Activated T-cell treated with anti-CD3 and anti-CD28 coated beads, Interleukin-2, amount 50 U/mL, for 72 hours (primary cell): ENCODE data around the gene SMAD2. TPM values are rescaled to one million over a fixed set of nuclear protein-coding genes. Genes with fewer than 3 reads are reported as not detected.
A peak's percentile ranks its signal among the peaks of the same experiment; 100 is the strongest.

Experiments
- ATAC-seq, 2 donors: fragments of 150-1000 bp; cut with Tn5 transposase; replicated peaks in 1 of 2; 2 replicates each; pipeline ENCODE4 v1.10.0; 2021; ENCODE audit warnings: moderate library complexity in 2 of 2, mild to moderate bottlenecking in 1 of 2
- DNase-seq, 2 donors: peaks; one replicate each; pipeline ENCODE4 v3.0.0; 2021 to 2022; ENCODE audit warnings: mixed read lengths in 1 of 2
- H3K27ac Mint-ChIP-seq: one replicate; pipeline ENCODE4 v1.8.0; 2022; ENCODE audit warnings: mild to moderate bottlenecking, moderate library complexity, mixed read lengths
- H3K27me3 Mint-ChIP-seq: one replicate; pipeline ENCODE4 v1.8.0; 2022; ENCODE audit warnings: low read depth, mixed read lengths
- H3K36me3 Mint-ChIP-seq, 2 donors: one replicate each; pipeline ENCODE4 v1.8.0; 2022; ENCODE audit warnings: mixed read lengths in 2 of 2, mild to moderate bottlenecking in 1 of 2; ENCODE audit not compliant: insufficient read depth in 2 of 2
- H3K4me1 Mint-ChIP-seq: one replicate; pipeline ENCODE4 v1.8.0; 2022; ENCODE audit warnings: low read depth, mixed read lengths
- H3K4me3 Mint-ChIP-seq, 2 donors: one replicate each; pipeline ENCODE4 v1.8.0; 2022; ENCODE audit warnings: mild to moderate bottlenecking in 2 of 2, mixed read lengths in 2 of 2, moderate library complexity in 2 of 2
- H3K9me3 Mint-ChIP-seq, 2 donors: one replicate each; pipeline ENCODE4 v1.8.0; 2022; ENCODE audit warnings: mixed read lengths in 2 of 2
- total RNA-seq, 2 donors: library from RNA; stranded (reverse); gene quantifications; one replicate each; pipeline ENCODE4 v1.2.3, GENCODE V29; 2022

The SMAD2 gene
- total RNA-seq, 2 donors from 2014 or later = 249 to 310 TPM

DNA sequence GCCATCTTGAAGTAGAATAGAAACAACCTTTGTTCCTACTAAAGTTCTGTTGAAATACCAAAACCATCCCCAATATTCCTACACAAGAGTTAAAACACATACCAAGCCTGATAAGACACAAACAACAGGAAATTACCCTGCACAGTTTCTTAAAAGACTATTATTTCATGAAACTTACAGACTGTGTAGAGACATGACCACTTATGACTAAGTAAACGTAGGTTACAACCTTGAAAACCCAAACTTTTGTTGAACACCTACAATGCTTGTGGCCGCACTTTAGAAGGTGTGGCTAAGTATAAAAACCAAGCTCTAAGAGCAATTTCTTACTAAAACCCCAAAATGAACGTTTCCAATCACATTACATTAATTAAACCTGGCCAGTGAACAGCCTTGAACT, 2.0 kb downstream of the SMAD2 start:
- Mint-ChIP-seq H3K9me3 (no peaks in the 10 kb centered on the region), H3K27ac (peak overlapping the region; percentile 97), H3K27me3 (no peaks in the 10 kb centered on the region), H3K36me3 (peaks cover 1 to 4% of the 10 kb centered on the region in 2 donors), H3K4me3 (peak overlapping the region; percentile 82 to 93), H3K4me1 (peaks cover 63% of the 10 kb centered on the region)
- DNase-seq (peak in 1 of 2 donors; percentile 54), ATAC-seq (peak; percentile 5 to 15)

DNA sequence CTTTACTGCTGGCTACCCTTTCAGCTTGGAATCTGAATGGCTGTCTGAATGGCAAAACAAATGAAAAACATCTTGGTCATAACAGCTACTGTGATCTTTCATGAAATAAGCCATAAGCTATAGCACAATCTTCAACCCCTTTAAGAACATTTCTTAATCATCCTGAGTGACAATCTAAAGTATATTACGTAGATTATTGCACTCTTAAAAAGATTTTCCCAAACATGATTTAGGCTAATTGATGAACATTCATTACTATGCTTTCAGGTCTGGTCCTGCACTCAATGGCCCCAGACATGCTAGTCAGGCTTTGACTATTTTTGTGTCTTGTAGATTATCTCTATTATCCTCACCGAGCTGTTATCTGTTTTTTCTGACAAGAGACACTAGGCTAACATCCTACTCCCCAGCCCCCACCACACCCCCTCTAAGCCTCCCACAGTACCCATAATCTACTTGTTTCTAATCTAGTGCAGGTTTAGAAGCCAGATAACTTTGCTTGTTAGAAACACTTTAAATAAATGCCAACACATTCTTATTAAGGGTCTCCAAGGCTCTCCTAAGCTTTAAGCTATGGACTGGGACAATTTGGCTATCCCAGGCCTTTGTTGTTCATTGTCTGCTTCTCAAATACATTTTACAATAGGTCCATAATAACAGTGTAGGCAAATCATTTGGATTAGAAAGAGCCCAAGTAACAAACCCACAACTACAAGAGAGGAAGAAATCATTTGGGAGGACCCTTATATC, 4.2 kb downstream of the SMAD2 start:
- DNase-seq (no peak), ATAC-seq (no peak)
- Mint-ChIP-seq H3K4me3 (peak overlapping the region; percentile 71 to 86), H3K27ac (peak overlapping the region; percentile 95), H3K4me1 (peaks cover 76% of the 10 kb centered on the region), H3K36me3 (peaks cover 4 to 5% of the 10 kb centered on the region in 2 donors), H3K9me3 (no peaks in the 10 kb centered on the region), H3K27me3 (no peaks in the 10 kb centered on the region)

DNA sequence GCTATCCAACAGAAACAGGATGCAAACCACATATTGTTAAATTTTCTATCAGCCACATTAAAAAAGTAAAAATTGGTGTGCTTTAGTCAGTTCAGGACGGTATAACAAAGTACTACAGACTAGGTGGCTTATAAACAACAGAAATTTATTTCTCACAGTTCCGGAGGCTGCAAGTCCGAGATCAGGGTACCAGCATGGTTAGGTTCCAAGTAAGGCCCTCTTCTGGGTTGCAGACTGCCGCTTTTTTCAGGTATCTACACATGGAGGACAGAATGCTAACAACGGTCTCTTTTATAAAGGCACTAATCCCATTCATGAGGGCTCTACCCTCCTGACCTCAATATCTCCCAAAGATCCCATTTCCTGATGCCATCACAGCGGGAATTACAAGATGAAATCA, 10.5 kb downstream of the SMAD2 start:
- no peak for DNase-seq
- ATAC-seq = no peak
- H3K9me3 Mint-ChIP-seq = no peaks in the 10 kb centered on the region
- peak overlapping the region; percentile 53 to 94 for H3K4me3 Mint-ChIP-seq
- H3K36me3 Mint-ChIP-seq = peaks cover 6 to 12% of the 10 kb centered on the region in 2 donors
- H3K27ac Mint-ChIP-seq = peak overlapping the region; percentile 100
- peaks cover 100% of the 10 kb centered on the region for H3K4me1 Mint-ChIP-seq
- no peaks in the 10 kb centered on the region for H3K27me3 Mint-ChIP-seq

DNA sequence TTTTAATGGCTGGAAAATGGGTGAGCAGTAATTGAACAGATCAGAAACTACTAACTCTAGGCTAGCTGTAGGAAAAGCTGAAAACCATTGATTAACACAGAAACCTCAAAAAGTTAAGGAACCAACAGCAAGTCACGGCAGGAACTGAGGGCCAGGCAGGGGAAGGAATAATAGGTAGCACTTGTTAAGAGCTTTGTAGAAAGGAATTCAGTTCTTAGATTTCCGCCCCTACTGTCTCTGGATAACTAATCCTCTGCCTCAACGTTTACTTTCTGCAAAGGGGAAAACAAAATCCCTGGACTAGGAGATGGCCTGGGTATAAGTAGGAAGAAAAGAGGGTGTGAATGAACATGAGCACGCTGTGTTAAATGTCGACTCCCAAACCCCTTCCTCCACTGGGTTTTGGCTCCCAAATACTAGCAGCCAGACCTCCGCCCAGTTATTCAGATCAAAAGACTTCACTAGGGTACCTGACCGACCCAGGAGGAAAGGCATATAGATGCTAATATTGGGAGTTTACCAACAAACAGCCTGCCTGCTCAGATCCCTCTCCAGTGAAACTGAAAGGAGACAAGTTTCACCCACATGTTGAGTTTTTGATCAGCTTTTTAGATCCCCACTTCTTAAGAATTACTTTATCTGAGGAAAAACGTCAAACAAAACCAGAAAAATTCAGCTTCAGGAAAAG, 12.4 kb downstream of the SMAD2 start:
- peaks cover 97% of the 10 kb centered on the region for H3K4me1 Mint-ChIP-seq
- peak overlapping the region; percentile 75 to 94 for H3K4me3 Mint-ChIP-seq
- H3K9me3 Mint-ChIP-seq = no peaks in the 10 kb centered on the region
- ATAC-seq = peak; percentile 75 to 76
- H3K27ac Mint-ChIP-seq = peak overlapping the region; percentile 100
- H3K27me3 Mint-ChIP-seq = no peaks in the 10 kb centered on the region
- peak in 1 of 2 donors; percentile 30 for DNase-seq
- peaks cover 6 to 12% of the 10 kb centered on the region in 2 donors for H3K36me3 Mint-ChIP-seq

DNA sequence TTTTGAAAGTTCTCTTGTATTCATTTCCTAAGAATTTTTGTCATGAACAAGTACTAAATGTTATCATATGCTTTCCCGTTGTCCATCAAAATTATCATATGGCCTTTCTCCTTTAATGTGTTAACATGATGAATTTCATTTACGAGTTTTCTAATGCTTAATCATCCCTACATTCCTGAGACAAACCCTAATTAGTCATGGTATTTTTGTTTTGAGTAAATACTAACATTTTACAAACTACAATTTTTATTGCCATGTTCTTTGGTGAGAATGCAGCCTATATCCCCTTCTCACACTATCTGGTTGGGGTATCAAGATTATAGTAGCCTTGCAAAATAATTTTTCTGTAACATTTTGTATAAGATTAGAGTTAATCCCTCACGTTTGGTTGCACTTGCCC, 14.5 kb downstream of the SMAD2 start:
- H3K9me3 Mint-ChIP-seq = no peaks in the 10 kb centered on the region
- no peak for DNase-seq
- H3K4me3 Mint-ChIP-seq = peak overlapping the region; percentile 16 to 94
- no peak for ATAC-seq
- peaks cover 97% of the 10 kb centered on the region for H3K4me1 Mint-ChIP-seq
- H3K36me3 Mint-ChIP-seq = peaks cover 6 to 8% of the 10 kb centered on the region in 2 donors
- peak overlapping the region; percentile 75 for H3K27ac Mint-ChIP-seq
- H3K27me3 Mint-ChIP-seq = no peaks in the 10 kb centered on the region

DNA sequence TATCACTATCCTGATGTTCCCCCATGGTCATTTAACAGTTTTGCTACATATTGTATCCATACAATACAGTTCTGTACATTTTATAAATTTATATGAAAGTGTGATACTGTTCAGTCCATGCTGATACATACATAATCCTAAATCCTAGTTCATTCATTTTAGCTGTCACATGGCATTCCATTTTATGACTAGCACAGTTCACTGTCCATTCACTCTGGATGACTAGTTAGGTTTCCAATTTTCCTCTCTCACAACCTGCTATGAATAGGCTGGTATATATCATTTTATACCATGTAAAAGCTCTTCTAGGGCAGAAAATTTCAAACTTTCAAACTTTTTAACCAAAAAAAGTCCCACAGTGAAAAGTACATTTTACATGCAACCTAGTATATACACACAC, 15.2 kb downstream of the SMAD2 start:
- H3K4me3 Mint-ChIP-seq = peak overlapping the region; percentile 16 to 94
- no peak for ATAC-seq
- no peaks in the 10 kb centered on the region for H3K9me3 Mint-ChIP-seq
- peak overlapping the region; percentile 75 for H3K27ac Mint-ChIP-seq
- DNase-seq = no peak
- H3K36me3 Mint-ChIP-seq = peaks cover 6 to 12% of the 10 kb centered on the region in 2 donors
- no peaks in the 10 kb centered on the region for H3K27me3 Mint-ChIP-seq
- H3K4me1 Mint-ChIP-seq = peaks cover 97% of the 10 kb centered on the region

DNA sequence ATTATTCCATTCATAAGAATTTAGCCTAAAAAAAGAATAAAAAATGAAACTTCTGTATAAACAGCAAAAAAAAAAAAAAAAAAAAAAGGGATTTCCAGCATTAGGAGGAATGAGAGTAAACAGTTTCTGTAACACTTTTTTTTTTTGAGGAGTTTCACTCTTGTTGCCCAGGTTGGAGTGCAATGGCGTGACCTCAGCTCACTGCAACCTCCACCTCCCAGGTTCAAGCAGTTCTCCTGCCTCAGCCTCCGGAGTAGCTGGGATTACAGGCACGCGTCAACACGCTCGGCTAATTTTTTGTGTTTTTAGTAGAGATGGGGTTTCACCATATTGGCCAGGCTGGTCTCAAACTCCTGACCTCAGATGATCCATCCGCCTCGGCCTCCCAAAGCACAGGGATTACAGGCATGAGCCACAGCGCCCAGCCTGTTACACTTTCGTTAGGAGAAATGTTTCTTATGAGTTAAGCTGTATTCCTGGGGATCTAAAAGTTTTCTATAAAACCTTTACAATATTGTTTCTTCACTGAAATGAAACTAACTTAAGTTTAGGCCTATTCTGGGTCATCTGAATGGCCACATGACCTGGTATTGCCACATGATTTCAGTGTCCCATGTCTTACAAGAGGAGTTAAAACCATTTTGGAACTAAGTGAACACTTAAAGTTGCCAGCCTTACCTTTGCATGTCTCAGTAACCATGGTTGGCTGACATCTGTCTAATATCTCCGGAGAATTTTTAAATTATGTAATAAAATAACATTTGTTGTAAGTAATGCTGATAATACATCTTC, 17.5 kb downstream of the SMAD2 start:
- ATAC-seq = peak; percentile 42 to 52
- Mint-ChIP-seq H3K36me3 (peaks cover 6 to 12% of the 10 kb centered on the region in 2 donors), H3K4me3 (peak overlapping the region; percentile 61 to 76), H3K9me3 (no peaks in the 10 kb centered on the region), H3K27me3 (no peaks in the 10 kb centered on the region), H3K27ac (peak overlapping the region; percentile 75), H3K4me1 (peaks cover 97% of the 10 kb centered on the region)
- DNase-seq = no peak

DNA sequence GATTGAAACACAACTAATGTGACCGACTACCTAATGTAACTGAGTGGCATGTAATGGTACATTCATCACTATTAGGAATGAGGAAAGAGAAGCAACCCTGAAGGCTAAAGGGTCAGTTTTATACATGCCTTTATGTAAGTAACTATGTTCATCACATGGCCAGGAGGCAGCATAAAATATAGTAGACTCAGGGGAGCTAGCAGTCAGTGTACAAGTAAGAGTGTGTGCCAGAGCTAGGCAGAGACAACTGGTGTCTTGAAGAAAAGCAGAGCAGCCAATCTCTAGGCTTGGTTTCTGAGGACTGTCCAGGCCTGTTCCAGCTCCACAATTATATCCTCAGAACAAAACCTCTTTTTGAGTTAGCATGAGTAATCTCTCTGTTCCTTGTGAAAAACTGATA, 18.1 kb downstream of the SMAD2 start:
- peaks cover 97% of the 10 kb centered on the region for H3K4me1 Mint-ChIP-seq
- ATAC-seq (peak; percentile 74), DNase-seq (peak in 1 of 2 donors; percentile 27)

DNA sequence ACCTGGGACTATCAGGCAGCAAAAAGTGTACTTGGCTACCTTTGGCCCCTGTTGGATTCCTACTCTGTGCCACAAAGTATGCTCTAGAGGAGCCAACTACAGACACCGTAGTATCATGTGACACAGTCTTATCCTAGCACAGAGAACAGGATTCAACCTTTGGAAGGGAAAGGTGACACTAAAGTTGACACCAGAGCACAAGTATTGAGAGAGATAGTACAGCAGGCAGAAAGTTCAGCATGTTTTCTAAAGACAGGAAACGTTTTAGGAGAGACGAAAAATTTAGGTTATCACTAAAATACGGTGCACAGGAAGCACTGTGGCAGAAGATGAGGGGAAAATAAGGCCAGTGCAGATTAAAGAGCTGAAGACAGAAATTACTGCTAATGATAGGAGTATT, 18.6 kb downstream of the SMAD2 start:
- Mint-ChIP-seq H3K4me3 (peak overlapping the region; percentile 61 to 76), H3K27ac (peak overlapping the region; percentile 75), H3K9me3 (peaks cover 0 to under 1% of the 10 kb centered on the region in 2 donors), H3K36me3 (peaks cover 10 to 18% of the 10 kb centered on the region in 2 donors), H3K27me3 (no peaks in the 10 kb centered on the region), H3K4me1 (peaks cover 97% of the 10 kb centered on the region)
- ATAC-seq = no peak
- DNase-seq = no peak

More for the DNA sequence above, 18.1 kb downstream of the SMAD2 start:
- Mint-ChIP-seq H3K27me3 (no peaks in the 10 kb centered on the region), H3K4me3 (peak overlapping the region; percentile 61 to 76), H3K36me3 (peaks cover 6 to 14% of the 10 kb centered on the region in 2 donors), H3K27ac (peak overlapping the region; percentile 75), H3K9me3 (no peaks in the 10 kb centered on the region)

DNA sequence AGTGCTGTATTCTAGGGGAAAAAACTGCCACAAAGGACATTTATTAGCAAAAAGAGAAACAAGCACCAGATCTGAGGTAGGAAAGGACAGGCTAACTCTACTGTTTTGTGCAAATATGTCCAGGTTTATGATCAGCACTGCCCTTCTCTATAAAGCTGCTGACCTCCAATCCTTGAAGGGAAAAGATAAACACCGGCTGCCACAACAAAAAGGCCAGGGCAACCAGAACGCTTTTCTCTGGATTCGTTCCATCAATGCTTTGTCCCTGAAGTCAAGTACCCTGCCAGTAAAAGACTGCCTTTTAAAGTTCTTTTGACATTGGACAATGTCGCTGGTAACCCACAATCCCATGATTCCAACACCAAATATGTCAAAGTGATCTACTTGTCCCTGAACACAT, 21.0 kb downstream of the SMAD2 start:
- Mint-ChIP-seq H3K27me3 (no peaks in the 10 kb centered on the region), H3K4me3 (peak overlapping the region in 1 of 2 donors; percentile 59), H3K27ac (peak overlapping the region; percentile 84)

DNA sequence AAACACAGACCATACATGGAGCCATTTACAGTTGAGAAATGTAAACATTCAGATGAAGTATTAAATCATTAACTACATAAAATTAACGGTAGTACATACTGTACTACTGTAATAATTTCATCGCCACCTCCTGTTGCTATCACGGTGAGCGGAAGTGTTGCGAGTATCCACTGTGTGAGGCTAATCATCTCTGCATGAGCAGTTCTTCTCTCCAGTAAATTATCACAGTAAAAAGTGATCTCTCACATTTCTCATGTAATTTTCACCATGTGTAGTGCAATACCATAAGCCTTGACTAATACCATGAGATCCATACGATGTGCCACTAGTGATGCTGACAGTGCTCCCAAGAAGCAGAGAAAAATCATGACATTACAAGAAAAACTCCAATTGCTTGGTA, 21.9 kb downstream of the SMAD2 start:
- Mint-ChIP-seq H3K4me3 (peak overlapping the region in 1 of 2 donors; percentile 59), H3K4me1 (peaks cover 98% of the 10 kb centered on the region), H3K9me3 (peaks cover 4 to 7% of the 10 kb centered on the region in 2 donors), H3K36me3 (peaks cover 22 to 47% of the 10 kb centered on the region in 2 donors), H3K27ac (peak overlapping the region; percentile 84), H3K27me3 (no peaks in the 10 kb centered on the region)
- ATAC-seq (peak; percentile 52 to 61), DNase-seq (no peak)

More for the DNA sequence above, 21.0 kb downstream of the SMAD2 start:
- peaks cover 19 to 39% of the 10 kb centered on the region in 2 donors for H3K36me3 Mint-ChIP-seq
- DNase-seq (no peak), ATAC-seq (no peak)
- peaks cover 3% of the 10 kb centered on the region in 2 donors for H3K9me3 Mint-ChIP-seq
- peaks cover 95% of the 10 kb centered on the region for H3K4me1 Mint-ChIP-seq

DNA sequence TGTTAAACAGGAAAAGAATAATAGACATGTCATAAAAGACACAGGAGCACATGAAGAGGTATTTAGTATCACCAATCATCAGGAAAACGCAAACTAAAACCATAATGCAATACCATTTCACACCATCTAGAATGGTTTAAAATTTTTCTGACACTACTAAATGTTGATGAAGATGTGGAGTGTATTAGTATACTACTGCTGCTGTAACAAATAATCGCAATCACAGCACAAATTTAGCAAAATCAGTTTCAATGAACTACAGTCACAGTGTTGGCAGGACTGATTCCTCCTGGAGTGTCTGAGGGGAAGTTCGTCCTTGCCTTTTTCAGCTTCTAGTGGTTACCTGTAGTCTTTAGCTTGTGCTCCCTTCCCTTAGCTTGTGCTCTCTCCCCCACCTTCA, 24.1 kb downstream of the SMAD2 start:
- Mint-ChIP-seq H3K27ac (no peak overlapping the region), H3K36me3 (peaks cover 28 to 61% of the 10 kb centered on the region in 2 donors), H3K4me1 (peaks cover 98% of the 10 kb centered on the region), H3K4me3 (no peak overlapping the region), H3K27me3 (no peaks in the 10 kb centered on the region), H3K9me3 (peaks cover 6 to 8% of the 10 kb centered on the region in 2 donors)
- no peak for DNase-seq
- ATAC-seq = no peak
